HG03460 (cell line): Measurements from ENCODE around the gene ZNF500.
"Not testable (repeated sequence)": the region's sequence is repeated elsewhere in the genome, so short reads cannot be mapped to it uniquely, and the experiment has no call there.

ENCODE experiments used
- ATAC-seq: cut with Tn5 transposase; IDR thresholded peaks from one replicate; pipeline ENCODE4 v1.9.1; 2021; ENCODE audit not compliant: unreplicated experiment

ZNF500 gene

DNA sequence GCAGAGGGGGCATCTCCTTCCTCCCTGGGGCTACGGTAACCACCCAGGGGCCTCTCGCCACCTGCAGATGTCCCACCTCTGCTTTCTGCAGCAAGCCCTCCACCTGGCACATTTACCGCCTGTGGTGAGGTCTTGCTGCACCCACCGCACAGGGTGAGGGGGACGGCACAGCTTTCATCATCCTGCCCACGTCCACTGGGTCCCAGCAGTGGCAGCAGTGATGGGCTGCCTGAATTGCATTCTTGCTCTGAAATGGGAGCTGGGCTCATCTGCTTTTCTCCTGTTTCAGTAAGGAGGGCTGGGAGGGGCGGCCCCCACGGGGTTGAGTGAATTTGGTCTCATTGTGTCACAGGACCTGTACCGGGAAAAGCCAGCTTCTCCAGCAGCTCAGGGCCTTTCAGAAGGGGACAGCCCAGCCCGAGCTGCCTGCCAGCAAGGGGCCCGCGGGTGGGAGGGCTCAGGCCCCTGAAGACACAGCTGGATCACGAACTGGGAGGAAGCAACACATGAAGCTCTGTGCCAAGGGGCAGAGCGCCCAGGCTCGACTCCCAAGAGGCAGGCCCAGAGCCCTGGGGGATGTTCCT, 19.9 kb downstream of the ZNF500 start:
- no peak for ATAC-seq

DNA sequence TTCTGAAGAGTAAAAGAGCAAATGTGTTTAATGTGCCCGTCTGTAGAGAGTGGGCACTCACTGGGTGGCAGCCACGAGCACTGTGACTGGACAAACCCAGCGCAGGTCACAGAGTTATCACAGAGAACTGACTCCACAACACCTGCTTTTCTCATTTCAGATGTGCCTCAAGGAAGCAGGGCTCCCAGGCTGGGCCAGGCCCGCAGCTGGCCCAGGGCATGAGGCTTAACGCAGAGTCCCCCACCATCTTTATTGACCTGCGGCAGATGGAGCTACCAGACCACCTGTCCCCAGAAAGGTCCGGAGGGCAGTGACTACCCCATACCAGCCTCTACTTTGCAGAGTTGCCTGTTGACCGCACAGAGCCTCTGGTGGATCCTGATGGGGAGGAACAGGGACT, 20.7 kb downstream of the ZNF500 start:
- ATAC-seq: no peak

DNA sequence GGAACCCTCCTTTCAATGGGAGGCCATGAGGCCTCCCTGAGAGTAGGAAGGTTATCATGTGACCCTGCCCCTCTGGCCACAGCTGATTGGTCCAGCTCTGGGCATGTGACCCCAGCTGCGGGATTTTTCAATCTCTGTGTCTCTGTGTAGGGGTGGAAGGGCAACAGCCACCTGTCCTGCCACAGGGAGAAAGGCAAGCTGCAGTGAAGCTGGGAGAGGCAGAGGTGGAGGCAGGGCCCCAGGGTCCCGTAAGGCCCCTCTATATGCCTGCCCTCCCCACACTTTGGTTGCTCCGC, 21.7 kb downstream of the ZNF500 start:
- no peak for ATAC-seq

- ATAC-seq: no peak
Observed at GRCh38 chr16:4744555-4745273, 22.2 kb downstream of the ZNF500 start.

DNA sequence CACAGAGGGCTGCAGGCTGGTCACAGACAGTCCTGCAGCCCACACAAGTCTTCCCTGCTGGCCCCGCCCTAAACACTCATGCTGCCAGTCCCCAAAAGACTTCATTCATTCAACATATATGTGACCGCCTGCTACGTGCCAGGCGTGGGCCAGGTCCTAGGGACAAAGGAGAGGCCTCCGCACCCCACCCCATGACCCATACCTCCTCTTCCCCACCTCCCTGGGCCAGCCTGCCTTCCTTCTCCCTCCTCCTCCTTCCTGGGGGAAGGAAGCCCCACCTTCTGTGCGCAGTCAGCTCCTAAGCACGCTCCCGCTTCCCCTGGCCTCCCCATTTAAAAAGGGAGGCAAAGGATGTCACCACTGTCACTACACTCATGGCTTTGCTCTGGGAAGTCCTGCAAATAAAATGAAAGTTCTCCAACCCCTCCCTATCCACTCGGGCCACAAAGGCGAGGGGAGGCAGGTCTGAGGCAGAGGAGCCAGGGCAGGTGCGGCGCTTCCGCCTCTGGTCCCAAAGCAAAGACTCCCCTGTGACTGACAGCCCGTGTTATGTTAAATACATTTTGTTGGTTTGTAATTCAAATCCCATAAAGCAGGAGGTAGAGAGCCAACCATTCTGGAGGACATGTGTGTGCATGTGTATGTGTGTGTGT, 23.6 kb downstream of the ZNF500 start:
- ATAC-seq: no peak

DNA sequence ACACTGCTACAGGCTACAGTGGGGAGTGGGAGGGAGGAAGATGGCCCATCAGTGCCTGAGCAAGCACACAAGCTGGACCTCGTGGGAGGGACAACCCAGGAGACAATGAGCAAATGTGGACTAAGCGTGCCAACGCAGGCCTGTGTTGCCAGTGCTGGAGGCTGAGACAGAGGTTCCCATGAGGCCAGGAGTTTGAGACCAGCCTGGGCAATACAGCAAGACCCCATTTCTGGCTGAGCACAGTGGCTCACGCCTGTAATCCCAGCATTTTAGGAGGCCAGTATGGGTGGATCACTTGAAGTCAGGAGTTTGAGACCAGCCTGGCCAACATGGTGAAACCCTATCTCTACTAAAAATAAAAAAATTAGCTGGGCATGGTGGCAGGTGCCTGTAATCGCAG, 28.6 kb downstream of the ZNF500 start:
- not testable (repeated sequence) for ATAC-seq

DNA sequence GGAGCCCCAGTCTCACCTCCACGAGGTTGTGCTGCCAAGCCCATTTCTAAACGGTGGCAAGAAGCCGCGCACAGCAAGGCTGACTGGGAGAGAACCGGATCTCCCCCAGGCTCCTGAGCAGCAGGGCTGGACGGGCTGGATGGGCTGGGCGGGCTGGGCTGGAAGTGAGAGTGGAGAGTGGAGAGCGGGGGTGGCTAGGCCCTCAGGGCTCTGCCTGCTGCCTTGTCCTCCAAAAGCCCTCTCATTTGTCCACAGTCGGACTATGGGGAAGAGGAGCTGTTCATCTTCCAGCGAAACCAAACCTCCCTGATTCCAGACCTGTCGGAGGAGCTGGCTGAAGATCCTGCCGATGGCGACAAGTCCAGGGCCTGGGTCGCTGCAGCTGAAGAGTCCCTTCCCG, 29.4 kb downstream of the ZNF500 start:
- ATAC-seq: no peak

DNA sequence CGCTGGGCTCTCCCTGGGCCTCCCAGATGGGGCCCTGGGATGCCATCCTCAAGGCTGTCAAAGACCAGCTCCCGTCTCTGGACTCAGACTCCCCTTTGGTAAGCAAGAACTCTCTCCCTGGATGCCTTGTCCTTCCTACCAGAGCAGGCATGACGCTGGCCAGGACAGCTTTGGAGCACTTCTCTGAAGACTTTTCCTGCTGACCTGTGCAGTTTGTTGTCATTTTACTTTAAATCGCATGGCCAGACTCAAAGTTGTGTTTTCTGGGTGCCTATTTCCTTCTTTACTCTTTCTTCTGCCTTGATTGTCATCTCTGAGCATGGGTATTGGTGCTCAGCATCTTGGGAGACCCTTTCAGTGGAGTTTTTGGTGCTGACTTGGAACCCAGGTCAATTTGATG, 30.4 kb downstream of the ZNF500 start:
- no peak for ATAC-seq

- peak; percentile 64 for ATAC-seq
Observed at GRCh38 chr16:4734730-4735535, 32.0 kb downstream of the ZNF500 start.

GRCh38 chr16:4734063-4734729, 32.8 kb downstream of the ZNF500 start, which contains the start of the genes ANKS3 and DNAAF8:
ANKS3 (minus strand) TSS chr16:4734271; CDS start chr16:4730149, 4,122 bp downstream.
DNAAF8 (plus strand) TSS chr16:4734537; CDS start chr16:4736515, 1,978 bp downstream.
- peak; percentile 75 for ATAC-seq

DNA sequence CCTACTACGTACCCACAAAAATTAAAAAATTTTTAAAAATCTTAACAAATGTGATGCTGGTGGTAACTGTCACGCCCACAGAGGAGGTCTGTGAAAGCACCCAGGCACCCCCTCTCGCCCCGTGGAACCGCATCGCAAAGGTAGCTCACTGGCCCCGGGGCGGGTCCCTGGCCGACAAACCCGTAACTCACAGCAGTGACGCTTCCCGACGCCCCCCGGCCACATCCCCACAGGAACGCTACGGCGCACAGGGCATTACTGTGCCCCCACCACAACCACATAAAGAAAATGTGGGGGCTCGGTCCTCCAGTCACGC, 33.3 kb downstream of the ZNF500 start:
- peak; percentile 2 for ATAC-seq

GRCh38 chr16:4733211-4733742, 33.7 kb downstream of the ZNF500 start:
- ATAC-seq: no peak

- no peak for ATAC-seq
Observed at GRCh38 chr16:4729876-4730275, 37.1 kb downstream of the ZNF500 start.

DNA sequence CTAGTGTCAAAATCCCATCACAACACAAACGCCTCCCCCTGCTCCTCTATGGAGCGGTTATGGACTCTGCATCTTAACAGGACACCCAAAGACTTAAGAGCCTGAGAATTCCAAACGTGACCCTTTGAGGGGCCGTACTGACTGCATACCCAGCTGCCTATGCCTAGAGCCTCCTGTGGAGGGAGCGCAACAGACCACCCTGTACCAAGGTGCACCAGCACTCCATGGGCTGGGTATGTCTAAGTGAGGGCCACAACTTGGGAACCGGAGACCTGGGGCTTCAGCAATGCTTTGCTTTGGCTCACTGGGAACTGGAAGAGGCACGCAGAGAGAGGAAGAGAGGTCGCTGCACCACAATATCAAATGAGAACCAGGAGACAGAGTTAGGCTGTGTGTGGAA, 38.3 kb downstream of the ZNF500 start:
- ATAC-seq: no peak

- ATAC-seq: no peak
Observed at GRCh38 chr16:4726616-4727015, 40.3 kb downstream of the ZNF500 start.

DNA sequence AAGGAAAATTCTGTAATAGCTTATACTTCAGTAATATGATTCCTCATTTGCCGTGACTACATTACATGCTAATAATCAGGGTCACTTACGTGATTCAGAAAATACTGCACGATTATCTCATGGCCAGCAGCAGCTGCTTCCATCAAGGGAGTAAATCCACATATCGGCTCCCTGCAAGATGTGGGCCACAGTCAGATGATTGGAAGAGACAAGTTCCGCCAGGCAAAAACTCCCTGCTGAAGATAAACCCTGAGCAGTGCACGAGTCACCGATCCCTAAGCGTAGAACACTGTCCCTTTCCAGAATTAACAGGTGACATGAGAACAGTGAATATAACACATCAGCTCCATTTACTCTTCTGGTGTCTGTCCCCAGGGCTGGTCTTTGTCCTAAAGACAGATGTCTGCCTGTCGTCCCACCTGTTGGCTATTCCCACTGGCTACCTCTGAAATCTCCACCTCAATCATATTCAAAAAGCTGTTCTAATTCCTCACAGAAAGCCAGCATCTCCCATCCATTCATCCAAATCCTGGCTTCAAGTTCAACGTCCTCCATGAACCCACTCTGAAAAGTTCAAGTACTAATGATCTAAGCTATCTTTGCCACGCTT, 42.2 kb downstream of the ZNF500 start:
- ATAC-seq: no peak

DNA sequence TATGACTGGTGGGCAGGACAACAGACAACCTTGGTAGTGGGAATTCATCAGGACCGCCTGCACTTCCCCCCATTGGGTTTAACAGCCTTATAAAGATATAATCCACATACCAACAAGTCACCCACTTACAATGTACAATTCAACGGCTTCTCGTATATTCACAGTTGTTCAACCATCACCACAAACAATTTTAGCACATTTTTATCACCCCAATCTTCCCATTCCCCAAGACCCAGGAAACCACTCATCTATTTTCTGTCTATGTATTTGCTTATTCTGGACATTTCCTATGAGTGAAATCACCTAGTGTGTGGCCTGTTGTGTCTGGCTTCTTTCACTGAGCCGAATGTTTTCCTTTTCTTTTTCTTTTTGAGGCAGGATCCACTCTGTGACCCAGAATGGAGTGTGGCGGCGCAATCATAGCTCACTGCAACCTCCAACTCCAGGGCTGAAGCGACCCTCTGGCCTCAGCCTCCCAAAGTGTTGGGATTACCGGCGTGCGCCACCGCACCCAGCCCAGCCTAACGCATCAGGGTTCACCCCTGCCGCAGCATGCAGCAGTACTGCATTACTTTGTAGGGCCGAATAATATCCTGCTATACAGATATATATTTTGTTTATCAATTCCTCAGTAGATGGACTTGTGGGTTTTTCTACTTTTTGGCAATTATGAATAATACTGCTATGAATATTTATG, 43.7 kb downstream of the ZNF500 start:
- ATAC-seq: no peak

DNA sequence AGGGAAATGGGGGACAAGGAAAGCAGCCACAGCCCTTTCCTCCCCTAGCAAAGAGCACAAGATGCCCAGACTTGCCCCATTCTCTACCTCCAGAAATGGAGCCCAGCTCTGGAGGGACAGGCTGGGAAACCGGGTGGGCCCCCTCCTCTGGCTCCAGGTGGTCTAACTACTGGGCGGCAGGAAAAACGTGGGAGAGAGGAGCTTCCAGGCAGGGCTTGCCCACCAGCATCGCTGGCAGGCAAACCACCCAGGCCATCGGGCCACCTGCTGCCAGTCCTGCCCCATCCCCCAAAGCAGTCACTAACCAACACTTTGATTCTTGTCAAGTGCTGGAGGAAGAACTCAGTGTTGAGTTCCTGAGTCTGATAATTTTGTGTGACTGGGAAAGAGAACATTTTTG, 48.5 kb downstream of the ZNF500 start:
- ATAC-seq: no peak

DNA sequence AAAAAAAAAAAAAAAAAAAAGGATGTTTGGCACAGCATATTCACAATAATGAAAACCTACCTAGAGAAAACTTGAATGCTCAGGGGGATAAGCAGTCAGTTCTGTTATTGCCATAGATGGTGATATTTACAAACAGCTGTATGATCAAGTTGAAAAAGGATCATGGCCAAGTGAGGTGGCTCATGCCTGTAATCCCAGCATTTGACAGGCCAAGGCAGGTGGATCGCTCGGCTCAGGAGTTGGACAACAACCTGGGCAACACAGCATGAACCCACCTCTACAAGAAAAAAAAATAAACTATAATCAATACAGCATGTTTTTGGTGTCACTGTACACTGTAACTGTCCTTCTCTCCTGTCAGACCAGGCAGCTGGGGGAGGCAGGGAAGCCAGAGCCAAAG, 52.0 kb downstream of the ZNF500 start:
- no peak for ATAC-seq
